ENCODE measurements around the gene ACOT7.
"Not testable (repeated sequence)": the region's sequence is repeated elsewhere in the genome, so short reads cannot be mapped to it uniquely, and the experiment has no call there.

Gene ACOT7

GRCh38 chr1:6393400-6394187 is at the start of gene ACOT7:
TSS of gene ACOT7 (minus strand) at chr1:6393767. CDS start at chr1:6393399, 368 bp downstream.
- DNase-seq, result peak; percentile 90

GRCh38 chr1:6441586-6441985 is 48.0 kb upstream of the ACOT7 start:
- DNase-seq, result no peak

DNA sequence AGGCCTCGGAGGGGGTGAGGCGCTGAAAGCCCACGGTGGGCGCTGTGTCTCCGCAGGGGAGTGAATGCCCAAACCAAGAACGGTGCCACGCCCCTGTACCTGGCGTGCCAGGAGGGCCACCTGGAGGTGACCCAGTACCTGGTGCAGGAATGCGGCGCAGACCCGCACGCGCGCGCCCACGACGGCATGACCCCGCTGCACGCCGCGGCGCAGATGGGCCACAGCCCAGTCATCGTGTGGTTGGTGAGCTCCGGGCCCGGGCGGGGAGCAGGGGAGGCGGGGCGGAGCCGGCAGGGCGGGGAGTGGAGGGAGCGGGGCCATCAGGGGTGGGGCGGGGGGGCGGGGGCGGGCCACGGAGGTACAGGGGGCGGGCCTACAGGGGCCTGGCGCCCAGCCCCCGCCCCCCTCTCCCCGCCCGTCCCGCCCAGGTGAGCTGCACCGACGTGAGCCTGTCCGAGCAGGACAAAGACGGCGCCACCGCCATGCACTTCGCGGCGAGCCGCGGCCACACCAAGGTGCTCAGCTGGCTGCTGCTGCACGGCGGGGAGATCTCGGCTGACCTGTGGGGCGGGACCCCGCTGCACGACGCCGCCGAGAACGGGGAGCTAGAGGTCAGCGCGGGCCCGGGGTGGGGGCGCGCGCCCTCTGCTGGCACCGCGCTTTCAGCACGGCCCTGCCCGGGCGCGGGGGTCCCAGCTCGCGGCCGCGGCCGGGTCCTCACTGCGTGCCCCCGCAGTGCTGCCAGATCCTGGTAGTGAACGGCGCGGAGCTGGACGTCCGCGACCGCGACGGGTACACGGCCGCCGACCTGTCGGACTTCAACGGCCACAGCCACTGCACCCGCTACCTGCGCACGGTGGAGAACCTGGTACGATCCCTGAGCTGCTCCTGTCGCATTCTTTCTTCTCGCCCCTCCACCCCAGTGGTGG is 46.9 kb upstream of the ACOT7 start:
- peak; percentile 73 for DNase-seq

- peak; percentile 79 for DNase-seq
These were observed 44.5 kb upstream of the ACOT7 start for GRCh38 chr1:6438047-6438525.

GRCh38 chr1:6437012-6437700 is 43.6 kb upstream of the ACOT7 start:
- not testable (repeated sequence) for DNase-seq

- DNase-seq, result not testable (repeated sequence)
These were observed 42.7 kb upstream of the ACOT7 start for GRCh38 chr1:6436277-6436676.

- DNase-seq, result no peak
These were observed 42.0 kb upstream of the ACOT7 start for GRCh38 chr1:6435547-6435946.

- no peak for DNase-seq
These were observed 41.6 kb upstream of the ACOT7 start for GRCh38 chr1:6435129-6435528.

- no peak for DNase-seq
These were observed 40.6 kb upstream of the ACOT7 start for GRCh38 chr1:6434186-6434585.

- DNase-seq, result not testable (repeated sequence)
These were observed 38.3 kb upstream of the ACOT7 start for GRCh38 chr1:6431645-6432579.

DNA sequence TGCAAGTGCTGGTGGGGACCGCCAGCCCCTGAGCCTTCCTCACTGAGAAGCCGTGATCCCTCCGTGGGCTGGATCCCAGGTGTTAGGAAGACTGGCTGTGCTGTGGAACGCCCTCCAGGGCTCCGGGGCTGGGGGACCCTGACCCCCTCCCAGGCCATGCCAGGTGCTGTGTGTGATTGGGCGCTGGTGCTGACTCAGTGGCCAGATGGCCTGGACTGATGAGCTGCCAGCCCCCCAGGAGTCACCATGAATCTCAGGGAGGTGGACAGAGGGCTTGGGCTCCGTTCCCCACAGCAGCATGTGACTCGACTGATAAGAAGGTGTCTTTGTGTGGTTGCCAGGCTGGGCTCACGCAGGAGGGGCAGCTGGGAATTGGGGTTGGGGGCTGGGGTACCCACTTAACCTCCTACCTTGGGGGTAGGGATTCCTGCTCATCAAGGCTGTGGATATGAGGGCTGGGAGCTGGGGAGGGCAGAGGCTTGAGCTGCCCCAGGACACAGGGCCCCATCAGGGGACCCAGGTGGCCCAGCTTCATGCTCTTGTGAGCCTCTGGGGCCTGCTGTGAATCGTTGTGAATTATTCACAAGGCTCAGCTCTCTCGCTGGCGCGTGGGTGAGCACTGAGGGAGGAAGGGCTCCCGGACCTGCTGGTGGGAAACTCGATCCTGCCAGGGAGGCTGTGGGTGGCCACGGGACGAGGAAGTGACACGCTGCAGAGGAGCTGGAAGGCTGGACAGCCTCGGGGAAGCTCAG is 36.3 kb upstream of the ACOT7 start:
- not testable (repeated sequence) for DNase-seq

GRCh38 chr1:6428453-6428852 is 34.9 kb upstream of the ACOT7 start:
- not testable (repeated sequence) for DNase-seq

GRCh38 chr1:6427441-6428390 is 34.1 kb upstream of the ACOT7 start:
- DNase-seq, result no peak

DNA sequence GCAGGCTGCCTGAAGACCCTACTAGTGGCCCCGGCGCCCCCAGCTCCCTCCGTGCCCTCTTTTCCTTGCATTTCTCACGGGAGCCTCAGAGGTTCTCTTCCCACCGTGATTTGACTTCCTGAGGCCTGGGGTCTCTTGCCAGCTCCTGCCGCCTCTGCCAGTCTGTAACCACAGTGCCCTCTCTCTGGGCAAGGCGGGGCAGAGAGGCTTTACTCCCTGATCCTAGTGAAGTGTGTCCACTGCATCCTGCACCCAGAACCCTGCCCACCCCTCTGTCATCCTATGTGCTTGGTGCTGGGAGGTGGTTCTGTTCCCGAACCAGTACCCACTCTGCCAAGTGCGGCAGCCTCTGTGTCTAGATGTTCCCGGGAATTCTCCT is 33.4 kb upstream of the ACOT7 start:
- DNase-seq, result no peak

DNA sequence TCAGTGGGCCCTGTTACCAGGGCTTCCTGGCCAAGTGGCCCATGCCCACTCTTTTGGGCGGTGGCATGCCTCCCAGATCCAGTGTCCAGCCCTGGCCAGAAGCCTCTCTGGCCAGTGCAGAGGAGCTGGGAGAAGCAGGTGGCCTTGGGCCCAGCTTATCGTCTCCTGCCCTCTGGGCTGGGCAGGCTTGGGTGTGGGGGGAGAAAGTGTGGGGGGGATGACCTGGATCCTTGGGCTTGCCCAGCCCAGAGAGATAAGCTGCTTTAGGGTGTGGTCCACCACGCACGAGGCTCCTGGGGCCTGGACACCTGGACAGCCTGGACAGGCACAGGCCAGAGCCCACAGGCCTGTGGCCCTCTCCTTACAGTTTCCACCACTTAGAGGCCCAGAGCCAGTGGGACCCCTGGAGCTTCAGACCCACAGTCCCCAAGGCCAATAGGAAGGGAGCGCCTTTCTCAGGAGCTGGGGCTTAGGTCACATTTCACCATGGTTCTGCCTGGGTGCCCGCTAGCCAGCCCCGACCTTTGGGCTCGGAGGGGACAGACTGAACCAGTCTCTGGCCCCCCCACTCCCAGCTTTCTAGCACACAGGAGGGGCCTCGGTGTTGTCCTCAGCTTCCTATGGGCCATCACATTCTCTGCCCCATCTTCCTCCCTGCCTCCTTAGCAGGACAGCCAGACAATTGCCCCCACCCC is 32.9 kb upstream of the ACOT7 start:
- DNase-seq, result no peak

- DNase-seq, result no peak
These were observed 32.1 kb upstream of the ACOT7 start for GRCh38 chr1:6425658-6426057.

DNA sequence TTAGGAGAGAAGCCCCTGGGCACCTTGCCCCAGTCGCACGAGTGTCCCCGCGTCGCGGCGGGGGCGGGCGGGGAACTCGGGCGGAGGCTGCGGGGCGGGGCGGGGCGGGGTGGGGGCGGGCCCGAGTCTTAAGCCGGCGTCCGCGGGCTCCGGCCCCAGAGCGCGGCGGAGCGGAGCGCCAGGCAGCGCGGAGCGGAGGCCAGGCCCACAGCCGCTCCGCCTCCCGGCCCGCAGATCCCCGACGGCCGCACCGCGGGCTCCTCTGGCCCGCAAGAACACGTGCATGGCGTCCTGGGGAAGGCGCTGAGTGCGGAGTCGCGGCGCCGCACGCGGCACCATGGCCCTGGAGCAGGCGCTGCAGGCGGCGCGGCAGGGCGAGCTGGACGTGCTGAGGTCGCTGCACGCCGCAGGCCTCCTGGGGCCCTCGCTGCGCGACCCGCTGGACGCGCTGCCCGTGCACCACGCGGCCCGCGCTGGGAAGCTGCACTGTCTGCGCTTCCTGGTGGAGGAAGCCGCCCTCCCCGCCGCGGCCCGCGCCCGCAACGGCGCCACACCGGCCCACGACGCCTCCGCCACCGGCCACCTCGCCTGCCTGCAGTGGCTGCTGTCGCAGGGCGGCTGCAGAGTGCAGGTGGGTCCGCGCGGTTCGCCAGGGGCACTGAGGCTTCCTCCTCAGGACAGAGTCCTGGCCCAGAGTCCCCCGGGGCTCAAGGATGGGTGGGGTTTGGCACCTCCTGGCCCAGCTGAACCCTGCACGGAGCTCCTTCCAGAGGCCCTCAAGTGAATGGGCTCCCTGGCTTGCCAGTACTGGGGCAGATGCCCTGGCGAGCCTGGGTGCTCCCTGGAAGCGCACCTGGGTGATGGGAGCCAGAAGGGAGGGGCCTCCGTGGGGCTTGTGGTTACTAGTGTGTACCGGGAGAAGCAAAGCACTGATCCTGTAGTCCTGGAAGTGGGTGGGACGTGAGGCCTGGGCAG is 31.3 kb upstream of the ACOT7 start, which contains the start of gene ESPN:
Gene ESPN (plus strand): TSS at position 158 of the 975 bp plus-strand sequence. CDS start 180 bp downstream, at position 338.
- no peak for DNase-seq

Measured in stimulated activated CD4-positive, alpha-beta T cell treated with anti-CD3 and anti-CD28 coated beads, Interleukin-4, amount 100 ng/mL, for 24 hours (primary cell).